ENCODE results near the gene CTDNEP1.

The CTDNEP1 gene

DNA sequence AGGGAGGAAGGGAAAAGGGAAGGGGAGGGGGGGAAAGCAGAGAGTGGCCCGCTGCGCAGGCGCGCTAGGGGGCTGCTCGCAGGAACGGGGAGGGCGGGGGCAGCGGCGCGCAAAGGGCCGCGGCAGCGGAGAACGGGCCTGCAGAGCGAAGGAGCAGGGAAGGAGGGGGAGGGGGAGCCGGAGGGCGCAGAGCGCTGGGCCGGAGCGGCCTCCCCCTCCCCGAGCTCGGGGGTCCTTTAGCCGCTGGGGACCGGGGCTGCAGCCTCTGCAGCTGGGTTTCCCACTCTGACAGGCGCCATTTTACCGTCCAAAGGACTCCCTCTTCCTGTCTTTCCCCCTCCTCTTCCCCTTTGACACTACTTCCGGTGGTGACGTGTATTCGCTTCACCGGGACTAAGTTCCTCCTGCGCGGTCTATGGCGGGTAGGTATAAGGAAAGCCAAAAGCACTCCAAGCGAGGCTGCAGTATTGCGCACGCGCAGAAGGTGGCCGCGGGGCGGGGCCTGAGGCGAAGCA lies at the start of gene CTDNEP1:
TSS of gene CTDNEP1 (minus strand) at position 74 of the 515 bp plus-strand sequence. CDS start 438 bp downstream, outside the sequence.
- peak; percentile 97 for DNase-seq

DNA sequence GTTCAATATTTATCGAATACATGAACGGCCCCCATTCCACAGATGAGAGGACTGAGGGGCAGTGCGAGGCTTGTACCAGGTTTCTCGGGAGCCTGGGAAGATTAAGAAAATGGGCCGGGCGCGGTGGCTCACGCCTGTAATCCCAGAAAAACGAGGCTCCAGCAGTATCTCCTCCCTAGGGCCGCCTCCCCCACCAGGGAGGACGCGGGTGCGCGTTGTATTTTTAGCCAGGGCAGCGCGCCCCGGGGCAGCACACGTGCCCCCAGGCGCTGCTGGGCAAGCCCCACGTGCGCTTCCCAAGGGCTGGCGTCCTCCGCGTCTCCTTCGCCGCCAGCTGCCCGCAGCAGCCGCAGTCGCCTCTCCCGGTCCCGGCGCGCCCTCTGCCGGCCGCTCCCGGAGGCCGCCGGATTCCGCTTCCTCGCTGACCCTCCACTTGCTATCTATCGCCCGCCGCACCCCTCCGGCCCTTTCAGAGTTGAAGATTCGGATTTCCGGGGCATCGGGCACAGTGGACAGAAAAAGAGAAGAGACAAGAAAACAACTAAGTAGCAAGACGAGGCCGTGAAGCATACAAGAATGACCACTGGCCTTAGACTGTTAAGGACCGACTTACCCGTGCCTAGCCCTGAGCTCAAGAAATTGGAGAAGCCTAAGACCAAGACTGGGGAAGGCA lies 44.8 kb upstream of the CTDNEP1 start:
- DNase-seq = peak; percentile 81

DNA sequence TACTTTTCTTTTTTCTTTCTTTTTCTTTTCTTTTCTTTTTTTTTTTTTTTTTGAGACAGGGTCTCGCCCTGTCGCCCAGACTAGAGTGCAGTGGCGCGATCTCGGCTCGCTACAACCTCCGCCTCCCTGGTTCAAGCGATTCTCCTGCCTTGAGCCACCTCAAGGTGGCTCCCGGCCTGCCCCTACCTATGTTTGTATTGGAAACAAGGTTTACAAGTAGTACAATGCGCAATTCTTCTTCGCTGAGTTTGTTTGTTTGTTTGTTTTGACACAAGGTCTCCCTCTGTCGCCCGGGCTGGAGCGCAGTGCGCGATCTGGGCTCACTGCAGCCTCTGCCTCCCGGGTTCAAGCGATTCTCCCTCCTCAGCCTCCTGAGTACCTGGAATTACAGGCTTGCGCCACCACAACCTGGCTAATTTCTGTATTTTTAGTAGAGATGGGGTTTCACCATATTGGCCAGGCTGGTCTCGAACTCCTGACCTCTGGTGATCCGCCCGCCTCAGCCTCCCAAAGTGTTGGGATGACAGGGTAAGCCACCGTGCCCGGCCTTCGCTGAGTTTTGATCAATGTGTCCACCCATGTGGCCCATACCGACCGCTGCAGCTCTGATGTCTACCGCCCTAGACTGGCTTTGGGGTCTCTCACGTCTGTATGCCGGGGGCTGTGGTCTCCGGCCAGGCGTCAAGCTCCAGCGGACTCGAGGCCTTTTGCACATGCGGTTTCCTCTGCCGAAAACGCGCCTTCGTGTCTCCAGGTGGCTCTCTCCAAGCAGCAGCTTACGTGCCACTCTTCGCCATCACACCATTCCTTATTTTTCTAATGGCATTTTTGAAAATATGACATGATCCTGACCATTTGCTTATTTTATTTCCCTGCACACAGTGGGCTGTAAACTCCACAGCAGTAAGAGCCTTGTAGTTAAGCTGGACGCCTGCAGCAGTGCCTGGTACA lies 44.0 kb upstream of the CTDNEP1 start:
- DNase-seq = no peak

DNA sequence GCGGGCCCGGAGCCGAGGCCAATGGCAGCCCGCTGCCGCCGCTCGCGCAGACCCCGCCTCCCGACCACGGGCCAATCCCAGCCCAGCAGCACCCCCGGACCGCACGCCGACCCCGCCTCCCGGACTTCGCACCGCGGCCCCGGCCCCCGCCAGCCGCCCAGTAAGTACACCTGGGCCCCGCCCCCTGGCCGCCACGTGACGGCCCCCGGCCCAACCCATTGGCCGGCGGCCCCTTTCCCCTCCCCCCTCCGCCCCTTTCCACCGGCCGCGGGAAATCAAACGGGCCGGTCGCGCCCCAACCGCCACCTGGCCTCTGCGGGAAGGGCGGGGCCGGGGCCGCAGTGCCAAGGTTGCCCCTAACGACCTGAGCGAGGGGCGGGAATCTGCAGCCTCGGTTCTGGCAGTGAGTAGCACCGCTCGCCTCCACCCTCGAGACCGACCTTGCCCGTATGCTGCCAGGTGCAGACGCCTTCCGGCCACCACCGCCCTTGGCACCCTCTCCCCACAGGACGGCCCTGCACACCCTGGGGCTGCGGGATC lies 43.1 kb upstream of the CTDNEP1 start, which contains the start of gene YBX2:
TSS of gene YBX2 (minus strand) at position 26 of the 540 bp plus-strand sequence. CDS start 139 bp downstream, outside the sequence.
- DNase-seq = peak; percentile 34

DNA sequence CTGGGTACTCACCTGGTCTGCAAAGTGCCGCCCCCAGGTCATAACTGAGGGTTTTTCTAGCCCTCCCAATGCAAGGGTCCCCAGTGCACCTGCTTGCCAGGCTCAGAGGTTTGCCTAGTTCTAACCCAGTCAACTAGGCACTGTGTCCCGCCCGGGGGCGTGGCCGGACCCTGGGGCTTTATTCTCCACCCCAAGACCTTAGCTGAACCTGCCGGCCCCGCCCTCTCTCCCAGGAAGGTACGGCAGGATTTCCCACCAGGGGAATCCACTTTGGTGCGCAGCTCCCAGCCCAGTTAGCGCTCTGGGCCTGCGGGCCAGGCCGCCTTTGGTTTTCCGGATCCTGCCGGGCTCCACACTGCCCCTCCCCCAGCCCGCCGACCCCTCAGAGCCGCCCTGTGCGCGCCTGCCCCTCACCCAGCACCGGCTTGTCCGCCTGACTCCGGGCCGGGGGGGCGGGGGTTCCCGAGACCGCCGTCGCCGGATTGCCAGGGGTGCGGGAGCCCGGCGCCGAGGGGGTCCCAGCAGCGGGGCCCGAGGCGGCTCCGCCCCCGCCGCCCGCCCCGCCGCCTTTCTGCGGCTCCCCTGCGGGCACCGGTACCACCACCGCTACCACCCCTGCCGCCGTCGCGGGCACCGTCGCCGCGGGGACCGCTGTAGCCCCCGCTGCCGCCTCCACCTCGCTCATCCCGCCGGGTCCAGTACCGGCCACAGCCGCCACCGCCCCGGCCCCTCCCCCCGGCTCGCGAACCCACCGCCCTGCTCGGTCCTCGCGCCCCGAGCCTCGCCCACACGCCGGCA lies 42.5 kb upstream of the CTDNEP1 start:
- DNase-seq = no peak

DNA sequence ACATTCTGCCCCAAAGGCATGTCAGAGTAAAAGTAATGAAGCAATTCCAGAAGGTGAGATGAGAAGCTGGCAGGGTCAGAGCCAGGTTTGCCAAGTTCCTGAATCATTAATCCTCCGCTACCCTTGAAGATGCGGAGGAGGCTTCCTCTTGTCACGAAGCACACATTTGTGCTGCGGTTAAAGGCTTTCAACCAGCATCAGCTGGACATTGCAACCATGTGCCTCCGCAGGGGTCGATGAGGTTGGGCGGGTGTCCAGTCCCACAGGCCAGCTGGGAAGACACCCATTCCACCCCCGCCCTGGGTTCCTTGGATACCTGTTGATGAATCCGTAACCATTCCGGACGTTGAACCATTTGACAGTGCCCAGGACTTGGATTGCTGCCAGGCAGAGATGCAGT lies 41.6 kb upstream of the CTDNEP1 start:
- no peak for DNase-seq

DNA sequence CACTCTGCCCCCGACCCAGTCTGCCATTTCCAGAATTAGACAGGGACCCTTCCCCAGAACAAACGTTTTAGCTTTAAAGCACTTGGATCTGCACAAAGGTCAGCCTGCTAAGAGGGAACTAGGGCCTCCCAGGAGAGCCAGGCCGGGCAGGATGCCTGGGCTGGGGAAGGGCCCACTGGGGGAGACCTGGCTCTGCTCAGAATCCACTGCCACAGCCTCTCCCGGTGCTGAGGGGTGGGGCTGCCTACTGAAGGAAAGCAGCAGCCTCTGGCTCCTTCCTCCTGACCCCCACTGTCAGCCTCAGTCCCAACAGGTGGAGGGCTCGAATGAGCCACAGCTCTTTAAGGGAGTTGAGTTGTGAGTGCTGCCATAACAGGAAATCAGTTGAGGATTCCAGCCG lies 41.2 kb upstream of the CTDNEP1 start:
- no peak for DNase-seq

DNA sequence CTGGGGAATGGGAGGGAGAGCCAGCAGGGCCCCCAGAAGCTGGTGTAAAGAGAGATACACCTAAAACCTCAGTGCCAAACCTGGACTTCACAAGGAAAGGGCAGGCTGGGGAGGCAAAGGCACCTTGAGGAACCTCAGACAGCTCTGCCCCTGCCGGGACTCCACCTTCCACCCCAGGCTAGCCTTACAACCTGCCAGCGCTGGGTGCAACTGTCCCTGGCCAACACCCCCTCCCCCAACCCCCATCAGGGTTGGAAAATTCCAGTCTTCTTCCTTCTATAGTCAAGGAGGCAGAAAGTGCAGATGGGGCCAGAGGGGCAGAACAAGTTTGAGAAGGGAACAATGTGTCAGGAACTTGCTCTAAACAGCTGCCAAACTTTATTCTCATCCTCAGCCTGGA lies 40.7 kb upstream of the CTDNEP1 start:
- no peak for DNase-seq

DNA sequence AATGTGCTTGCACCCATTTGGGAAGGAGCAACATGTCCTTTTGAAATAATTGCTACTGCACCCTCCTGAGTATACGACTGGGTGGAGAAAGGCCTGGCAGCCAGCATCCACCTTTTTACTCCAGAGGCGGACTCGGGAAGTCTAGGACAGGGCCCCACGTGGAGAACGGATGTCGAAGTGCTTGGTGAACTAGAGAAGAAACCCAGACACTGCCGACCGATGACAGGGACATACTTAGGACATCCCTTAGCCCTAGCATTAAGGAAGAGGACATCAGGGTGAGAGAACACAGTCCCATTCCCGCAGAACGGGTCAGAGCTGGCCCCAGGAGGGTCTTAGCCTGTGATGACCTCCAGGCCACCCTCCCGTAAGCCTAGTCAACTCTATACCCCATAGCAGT lies 39.2 kb upstream of the CTDNEP1 start:
- DNase-seq = no peak

DNA sequence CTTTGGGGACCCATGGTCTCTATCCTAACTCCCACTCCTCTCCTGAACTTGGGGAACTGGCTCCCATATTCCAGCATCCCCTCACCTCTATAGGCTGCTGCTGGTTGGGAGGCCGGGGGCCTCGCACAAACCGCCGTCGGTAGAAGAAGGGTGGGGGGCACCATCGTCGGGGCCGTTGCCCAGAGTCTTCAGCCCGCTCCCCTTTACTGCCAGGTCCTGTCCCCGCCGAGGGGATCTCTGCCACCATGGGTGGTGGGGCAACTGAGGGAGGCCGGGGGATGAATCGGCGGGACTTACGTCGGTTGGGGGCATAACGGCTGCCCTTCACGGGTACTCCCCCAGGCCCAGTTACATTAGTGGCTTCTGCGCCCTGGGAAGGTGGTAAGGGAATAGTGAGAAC lies 38.6 kb upstream of the CTDNEP1 start:
- DNase-seq = no peak

DNA sequence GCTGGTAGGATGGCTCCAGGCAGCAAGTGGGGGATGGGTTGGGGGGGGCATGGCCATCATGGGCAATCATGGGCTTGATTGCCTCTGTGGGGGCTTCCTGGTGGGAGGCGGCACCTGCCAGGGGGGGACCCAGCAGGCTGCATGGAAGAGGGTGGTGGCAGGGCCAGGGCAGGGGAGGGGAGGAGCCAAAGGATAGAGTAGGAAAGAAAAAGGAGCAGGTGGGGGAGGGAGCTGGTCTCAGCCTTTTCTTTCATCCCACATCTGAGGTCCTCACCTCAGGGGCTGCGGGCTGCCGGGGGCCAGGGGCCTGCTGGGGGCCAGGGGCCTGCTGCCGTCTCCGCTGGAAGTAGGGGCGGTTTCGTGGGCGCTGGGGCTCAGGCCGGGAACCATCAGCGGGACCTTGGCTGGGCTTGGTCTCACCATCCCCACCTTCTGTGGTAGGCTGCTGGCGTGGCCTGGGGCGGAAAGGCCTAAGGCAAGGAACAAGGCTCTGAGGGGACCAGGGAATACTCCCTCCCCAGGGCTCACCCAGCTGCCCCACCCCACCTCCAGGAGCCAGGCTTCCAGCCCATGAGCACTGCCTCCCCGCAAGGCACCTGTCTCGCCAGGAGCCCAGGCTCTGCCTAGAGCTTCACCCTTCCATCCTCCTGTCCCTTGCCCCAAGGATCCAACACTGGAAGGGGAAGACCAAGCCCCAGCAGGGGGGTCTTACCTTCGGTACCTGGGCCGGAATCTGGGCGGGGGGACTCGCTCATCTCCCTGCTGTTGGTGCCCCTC lies 37.9 kb upstream of the CTDNEP1 start:
- no peak for DNase-seq

DNA sequence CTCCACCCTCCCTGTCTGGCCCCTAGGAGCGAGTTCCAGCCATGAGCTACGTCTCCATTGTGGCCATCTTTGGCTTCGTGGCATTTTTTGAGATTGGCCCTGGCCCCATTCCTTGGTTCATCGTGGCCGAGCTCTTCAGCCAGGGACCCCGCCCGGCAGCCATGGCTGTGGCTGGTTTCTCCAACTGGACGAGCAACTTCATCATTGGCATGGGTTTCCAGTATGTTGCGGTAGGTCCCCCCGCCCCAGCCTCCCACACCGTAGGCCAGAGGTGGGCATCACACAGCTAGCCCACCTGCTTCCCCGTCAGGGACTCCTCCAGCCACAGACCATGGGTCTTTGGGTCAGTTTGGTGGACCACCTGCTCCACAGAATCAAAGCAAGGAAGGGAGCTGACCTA lies 34.1 kb upstream of the CTDNEP1 start:
- no peak for DNase-seq

DNA sequence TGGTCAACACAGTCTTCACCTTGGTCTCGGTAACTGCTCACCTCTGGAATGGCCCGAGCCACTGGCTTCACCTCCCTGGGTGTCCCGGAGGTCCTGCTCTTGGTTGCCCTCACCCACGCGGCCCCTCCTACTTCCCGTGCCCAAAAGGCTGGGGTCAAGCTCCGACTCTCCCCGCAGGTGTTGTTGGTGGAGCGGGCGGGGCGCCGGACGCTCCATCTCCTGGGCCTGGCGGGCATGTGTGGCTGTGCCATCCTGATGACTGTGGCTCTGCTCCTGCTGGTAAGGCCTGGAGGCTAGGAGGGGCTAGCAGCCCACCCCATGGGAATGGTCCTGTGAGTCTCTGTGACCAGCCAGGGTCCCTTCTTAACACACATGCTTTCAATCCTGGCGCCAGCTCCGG lies 33.4 kb upstream of the CTDNEP1 start:
- no peak for DNase-seq

DNA sequence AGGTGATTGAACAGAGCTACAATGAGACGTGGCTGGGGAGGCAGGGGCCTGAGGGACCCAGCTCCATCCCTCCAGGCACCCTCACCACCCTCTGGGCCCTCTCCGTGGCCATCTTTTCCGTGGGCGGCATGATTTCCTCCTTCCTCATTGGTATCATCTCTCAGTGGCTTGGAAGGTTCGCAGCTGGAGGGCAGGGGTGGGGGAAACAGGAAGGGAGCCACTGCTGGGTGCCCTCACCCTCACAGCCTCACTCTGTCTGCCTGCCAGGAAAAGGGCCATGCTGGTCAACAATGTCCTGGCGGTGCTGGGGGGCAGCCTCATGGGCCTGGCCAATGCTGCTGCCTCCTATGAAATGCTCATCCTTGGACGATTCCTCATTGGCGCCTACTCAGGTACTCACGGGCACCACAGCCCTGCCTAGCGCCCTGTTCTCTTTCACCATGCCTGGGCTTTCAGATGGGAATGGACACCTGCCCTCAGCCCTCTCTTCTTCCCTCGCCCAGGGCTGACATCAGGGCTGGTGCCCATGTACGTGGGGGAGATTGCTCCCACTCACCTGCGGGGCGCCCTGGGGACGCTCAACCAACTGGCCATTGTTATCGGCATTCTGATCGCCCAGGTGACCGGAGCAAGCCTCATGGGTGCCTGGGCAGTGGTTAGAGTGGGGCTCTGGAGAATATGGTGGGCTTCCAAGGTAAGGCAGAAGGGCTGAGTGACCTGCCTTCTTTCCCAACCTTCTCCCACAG lies 32.1 kb upstream of the CTDNEP1 start:
- DNase-seq = no peak

DNA sequence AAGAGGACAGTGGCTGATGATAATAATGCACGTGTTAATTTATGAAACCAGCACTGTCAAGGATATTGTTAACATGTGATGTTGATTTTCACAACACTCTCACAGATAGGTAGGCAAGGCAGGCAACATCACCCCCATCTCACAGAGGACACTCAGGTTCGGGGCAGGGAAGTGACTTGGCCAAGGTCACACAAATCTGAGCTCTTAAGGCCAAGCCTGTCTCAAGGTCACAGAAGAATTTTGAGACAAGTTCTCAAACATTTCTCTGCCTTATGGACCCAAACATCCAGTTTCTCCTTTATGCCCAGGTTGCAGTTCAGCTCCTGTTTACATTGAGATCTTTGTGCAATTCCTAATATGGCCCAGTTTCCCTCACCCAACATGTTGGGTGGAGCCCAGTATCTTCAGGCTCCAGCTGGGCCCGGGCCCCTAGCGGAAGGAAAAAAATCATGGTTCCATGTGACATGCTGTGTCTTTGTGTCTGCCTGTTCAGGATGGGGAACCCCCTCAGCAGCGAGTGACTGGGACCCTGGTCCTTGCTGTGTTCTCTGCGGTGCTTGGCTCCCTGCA lies 31.3 kb upstream of the CTDNEP1 start:
- no peak for DNase-seq

DNA sequence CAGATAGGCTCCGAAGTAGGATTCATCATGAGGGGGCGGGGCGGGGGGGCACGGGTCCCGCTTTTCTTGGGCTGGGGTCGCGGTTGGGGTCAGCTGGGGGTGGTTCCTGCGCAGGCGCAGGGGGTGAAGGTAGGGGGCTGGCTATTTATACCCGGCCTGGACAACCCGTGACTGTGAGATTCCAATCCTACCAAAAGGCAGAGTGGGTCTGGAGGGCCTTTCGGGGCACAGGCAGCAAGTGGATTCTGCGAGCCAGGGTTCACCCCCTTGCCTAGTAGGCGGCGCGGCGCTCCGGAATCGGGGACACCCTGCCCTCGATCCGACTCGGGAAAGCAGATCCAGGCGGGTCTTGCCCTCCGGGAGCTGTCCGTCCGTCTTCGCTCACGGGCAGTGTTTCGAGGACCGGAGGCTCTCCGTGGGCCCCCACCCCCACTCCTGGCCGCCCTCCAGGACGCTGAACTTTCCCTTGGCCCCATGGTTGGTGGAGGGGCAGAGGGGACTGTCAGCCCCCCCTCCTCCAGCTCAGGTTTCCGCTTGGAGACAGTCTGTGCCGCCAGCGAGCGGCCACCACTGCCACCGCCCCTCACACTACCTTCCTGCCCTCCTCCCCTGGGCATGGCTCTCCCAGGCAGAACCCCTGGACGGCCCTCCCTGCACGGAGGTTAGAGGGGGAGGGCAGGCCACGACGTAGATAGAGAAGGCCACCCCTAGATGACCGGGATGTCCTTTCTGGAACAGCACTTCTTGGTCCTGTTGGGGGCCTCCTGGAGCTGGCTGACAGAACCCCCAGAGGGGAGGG lies 30.6 kb upstream of the CTDNEP1 start:
- DNase-seq = no peak

DNA sequence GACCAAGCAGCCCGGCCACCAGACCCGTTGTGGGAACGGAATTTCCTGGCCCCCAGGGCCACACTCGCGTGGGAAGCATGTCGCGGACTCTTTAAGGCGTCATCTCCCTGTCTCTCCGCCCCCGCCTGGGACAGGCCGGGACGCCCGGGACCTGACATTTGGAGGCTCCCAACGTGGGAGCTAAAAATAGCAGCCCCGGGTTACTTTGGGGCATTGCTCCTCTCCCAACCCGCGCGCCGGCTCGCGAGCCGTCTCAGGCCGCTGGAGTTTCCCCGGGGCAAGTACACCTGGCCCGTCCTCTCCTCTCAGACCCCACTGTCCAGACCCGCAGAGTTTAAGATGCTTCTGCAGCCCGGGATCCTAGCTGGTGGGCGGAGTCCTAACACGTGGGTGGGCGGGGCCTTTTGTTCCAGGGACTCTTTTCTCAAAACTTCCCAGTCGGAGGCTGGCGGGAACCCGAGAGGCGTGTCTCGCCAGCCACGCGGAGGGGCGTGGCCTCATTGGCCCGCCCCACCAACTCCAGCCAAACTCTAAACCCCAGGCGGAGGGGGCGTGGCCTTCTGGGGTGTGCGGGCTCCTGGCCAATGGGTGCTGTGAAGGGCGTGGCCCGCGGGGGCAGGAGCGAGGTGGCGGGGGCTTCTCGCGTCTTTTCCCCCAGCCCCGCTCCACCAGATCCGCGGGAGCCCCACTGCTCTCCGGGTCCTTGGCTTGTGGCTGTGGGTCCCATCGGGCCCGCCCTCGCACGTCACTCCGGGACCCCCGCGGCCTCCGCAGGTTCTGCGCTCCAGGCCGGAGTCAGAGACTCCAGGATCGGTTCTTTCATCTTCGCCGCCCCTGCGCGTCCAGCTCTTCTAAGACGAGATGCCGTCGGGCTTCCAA lies 29.8 kb upstream of the CTDNEP1 start, which contains the start of gene SLC2A4:
TSS of gene SLC2A4 (plus strand) at position 645 of the 879 bp plus-strand sequence. CDS start at position 862, 217 bp downstream.
- peak; percentile 88 for DNase-seq

DNA sequence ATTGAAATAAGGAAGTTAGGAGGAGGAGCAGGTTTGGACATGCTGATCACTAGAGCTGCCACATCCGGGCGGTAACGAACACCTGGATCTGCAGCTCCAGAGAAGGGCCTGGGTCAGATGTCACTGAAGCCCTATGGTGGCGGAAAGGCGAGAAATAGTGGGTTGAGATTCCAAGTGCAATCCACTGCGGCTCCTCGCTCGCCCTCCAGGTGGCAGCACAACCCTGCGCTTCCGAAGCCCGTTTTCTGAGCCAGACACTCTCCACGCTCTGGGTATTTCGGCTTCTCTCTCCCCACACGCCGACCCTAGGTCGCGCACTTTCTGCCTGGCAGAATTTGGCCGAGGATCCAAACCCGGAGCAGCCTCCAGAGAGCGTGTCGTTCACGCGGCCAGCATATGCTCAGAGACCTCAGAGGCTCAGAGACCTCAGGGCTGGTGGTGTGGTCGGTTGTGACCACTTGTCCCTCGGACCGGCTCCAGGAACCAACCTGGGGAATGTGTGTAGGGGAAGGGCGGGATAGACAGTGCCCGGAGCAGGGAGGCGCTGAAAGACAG lies 29.1 kb upstream of the CTDNEP1 start:
- DNase-seq = peak; percentile 74

Data from T1000 (cell line).